ENCODE data around the gene PICALM.

The PICALM gene

GRCh38 chr11:86070142-86071056, 1.5 kb upstream of the PICALM start:
- H3K4me2 ChIP-seq (ENCODE audit: low read length): peak overlapping the region; percentile 73
- H3K36me3 ChIP-seq (ENCODE audit: control insufficient read depth, insufficient read depth, low read length): no peaks in the 10 kb centered on the region
- no peaks in the 10 kb centered on the region for H3K27me3 ChIP-seq (ENCODE audit: control insufficient read depth, insufficient read depth, low read length)
- H3K4me1 ChIP-seq: peaks cover 9% of the 10 kb centered on the region
- peak overlapping the region; percentile 89 for H2AFZ ChIP-seq
- H3K9ac ChIP-seq: no peak overlapping the region
- no peak for TF ChIP-seq CTCF (IDR thresholded peaks at IDR 0.05)
- H3K4me3 ChIP-seq (ENCODE audit: low read depth, low read length): no peak overlapping the region
- H3K9me3 ChIP-seq (ENCODE audit: control insufficient read depth, low read length): no peaks in the 10 kb centered on the region
- peaks cover 5% of the 10 kb centered on the region for H3K79me2 ChIP-seq
- peak overlapping the region; percentile 96 for H3K27ac ChIP-seq

- H3K4me1 ChIP-seq: peaks cover 9% of the 10 kb centered on the region
- H3K27me3 ChIP-seq (ENCODE audit: control insufficient read depth, insufficient read depth, low read length): no peaks in the 10 kb centered on the region
- TF ChIP-seq CTCF (IDR thresholded peaks at IDR 0.05): no peak
- H3K79me2 ChIP-seq: peaks cover 8% of the 10 kb centered on the region
- peak overlapping the region; percentile 33 for H3K9ac ChIP-seq
- H3K4me2 ChIP-seq (ENCODE audit: low read length): peak overlapping the region; percentile 73
- no peaks in the 10 kb centered on the region for H3K36me3 ChIP-seq (ENCODE audit: control insufficient read depth, insufficient read depth, low read length)
- peak overlapping the region; percentile 89 for H2AFZ ChIP-seq
- peak overlapping the region; percentile 44 for H3K4me3 ChIP-seq (ENCODE audit: low read depth, low read length)
- H3K27ac ChIP-seq: peak overlapping the region; percentile 96
- no peaks in the 10 kb centered on the region for H3K9me3 ChIP-seq (ENCODE audit: control insufficient read depth, low read length)
These were observed 671 bp upstream of the PICALM start for GRCh38 chr11:86069408-86070101.

GRCh38 chr11:86068138-86068871, 579 bp downstream of the PICALM start:
- Histone ChIP-seq H3K79me2 (peaks cover 12% of the 10 kb centered on the region), H3K4me3 (ENCODE audit: low read depth, low read length) (peak overlapping the region; percentile 84), H3K4me1 (peaks cover 12% of the 10 kb centered on the region), H3K9ac (peak overlapping the region; percentile 90), H3K27me3 (ENCODE audit: control insufficient read depth, insufficient read depth, low read length) (no peaks in the 10 kb centered on the region), H3K4me2 (ENCODE audit: low read length) (peak overlapping the region; percentile 91), H3K36me3 (ENCODE audit: control insufficient read depth, insufficient read depth, low read length) (no peaks in the 10 kb centered on the region), H3K27ac (peak overlapping the region; percentile 96), H2AFZ (peak overlapping the region; percentile 3), H3K9me3 (ENCODE audit: control insufficient read depth, low read length) (no peaks in the 10 kb centered on the region)
- no peak for TF ChIP-seq CTCF (IDR thresholded peaks at IDR 0.05)

GRCh38 chr11:86067851-86068137, 1.1 kb downstream of the PICALM start:
- H3K36me3 ChIP-seq (ENCODE audit: control insufficient read depth, insufficient read depth, low read length): no peaks in the 10 kb centered on the region
- H3K79me2 ChIP-seq: peaks cover 12% of the 10 kb centered on the region
- H3K4me2 ChIP-seq (ENCODE audit: low read length): peak overlapping the region; percentile 91
- H3K27me3 ChIP-seq (ENCODE audit: control insufficient read depth, insufficient read depth, low read length): no peaks in the 10 kb centered on the region
- H3K4me1 ChIP-seq: peaks cover 12% of the 10 kb centered on the region
- no peak overlapping the region for H2AFZ ChIP-seq
- no peak for TF ChIP-seq CTCF (IDR thresholded peaks at IDR 0.05)
- H3K9me3 ChIP-seq (ENCODE audit: control insufficient read depth, low read length): no peaks in the 10 kb centered on the region
- peak overlapping the region; percentile 90 for H3K9ac ChIP-seq
- peak overlapping the region; percentile 96 for H3K27ac ChIP-seq
- H3K4me3 ChIP-seq (ENCODE audit: low read depth, low read length): peak overlapping the region; percentile 84
